GM19372 (cell line): ENCODE measurements around the gene IGLL1.

Experiments
- ATAC-seq: cut with Tn5 transposase; IDR thresholded peaks from one replicate; pipeline ENCODE4 v1.9.1; 2021; ENCODE audit warnings: mild to moderate bottlenecking, low read depth, moderate library complexity; ENCODE audit not compliant: unreplicated experiment

Gene IGLL1

DNA sequence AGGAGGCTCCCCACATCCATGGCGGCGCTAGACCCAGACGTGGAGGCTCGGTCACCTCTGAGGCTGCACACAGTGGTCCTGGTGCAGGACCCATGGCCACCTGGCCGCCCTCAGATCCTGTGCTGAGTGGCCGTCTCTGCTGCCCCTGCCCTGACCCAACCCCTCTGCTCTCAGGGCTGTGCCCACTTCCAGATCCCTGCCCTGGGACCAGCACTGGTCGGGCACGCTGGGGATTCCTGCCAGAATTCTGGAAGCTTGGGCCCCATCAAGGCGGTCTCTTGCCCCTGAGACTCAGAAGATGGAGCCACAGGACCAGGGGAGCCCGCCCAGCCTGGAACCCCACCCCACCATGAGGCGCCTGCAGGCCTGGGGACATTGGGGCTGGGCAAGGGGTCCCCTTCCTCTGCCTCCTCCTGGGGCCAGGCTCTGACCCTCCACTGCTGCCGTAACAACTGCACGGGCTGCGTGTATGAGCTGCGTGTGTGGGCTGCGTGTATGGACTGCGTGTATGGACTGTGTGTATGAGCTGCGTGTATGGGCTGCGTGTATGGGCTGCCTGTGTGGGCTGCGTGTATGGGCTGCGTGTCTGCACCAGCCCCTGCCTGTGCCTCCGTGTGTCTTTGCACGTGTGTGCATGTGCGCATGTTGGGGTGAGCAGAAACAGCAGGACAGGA lies 48.7 kb downstream of the IGLL1 start:
- ATAC-seq: no peak

DNA sequence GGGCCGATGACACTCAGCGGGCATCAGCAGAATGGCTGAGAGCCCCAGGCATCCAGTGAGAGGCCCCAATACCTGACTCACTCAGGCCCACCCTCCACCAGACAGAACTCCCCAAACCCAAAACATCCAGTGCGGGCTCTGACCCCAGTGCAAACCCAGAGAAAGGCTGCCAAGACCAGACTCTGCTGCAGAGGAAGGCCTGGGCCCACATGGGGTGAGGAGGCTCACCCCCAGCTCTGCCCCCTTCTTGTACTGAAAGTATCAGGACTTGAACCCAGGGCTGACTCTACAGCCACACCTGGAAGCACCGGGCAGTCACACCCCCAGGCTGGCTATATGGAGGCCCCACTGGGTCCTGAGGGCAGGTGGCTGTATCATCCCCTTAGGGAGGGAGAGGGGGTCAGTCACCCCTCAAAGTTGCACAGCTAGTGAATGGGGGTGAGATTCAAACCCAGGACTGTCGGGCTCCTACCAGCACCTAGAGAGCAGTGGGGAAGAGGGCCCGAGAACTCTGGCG lies 49.3 kb downstream of the IGLL1 start:
- no peak for ATAC-seq

DNA sequence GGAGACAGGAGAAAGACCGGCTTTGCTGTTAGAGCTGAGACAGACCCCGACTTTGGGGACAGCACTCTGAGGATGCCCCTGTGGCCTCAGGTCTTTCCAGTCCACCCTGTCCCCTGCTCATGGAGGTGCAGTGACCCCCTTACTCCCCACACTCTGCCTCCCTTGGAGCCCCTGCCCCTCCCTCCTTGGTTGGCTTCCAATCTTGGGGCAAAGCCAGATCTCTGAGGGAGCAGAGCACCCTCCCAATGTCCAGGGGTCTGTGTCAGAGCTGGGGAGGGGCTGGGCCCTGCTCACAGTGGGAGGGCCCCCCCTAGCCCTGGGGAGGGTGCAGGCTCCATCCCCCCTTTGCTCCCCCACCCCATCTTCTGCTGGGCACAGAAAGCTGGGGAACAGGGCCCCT lies 50.0 kb downstream of the IGLL1 start:
- no peak for ATAC-seq

DNA sequence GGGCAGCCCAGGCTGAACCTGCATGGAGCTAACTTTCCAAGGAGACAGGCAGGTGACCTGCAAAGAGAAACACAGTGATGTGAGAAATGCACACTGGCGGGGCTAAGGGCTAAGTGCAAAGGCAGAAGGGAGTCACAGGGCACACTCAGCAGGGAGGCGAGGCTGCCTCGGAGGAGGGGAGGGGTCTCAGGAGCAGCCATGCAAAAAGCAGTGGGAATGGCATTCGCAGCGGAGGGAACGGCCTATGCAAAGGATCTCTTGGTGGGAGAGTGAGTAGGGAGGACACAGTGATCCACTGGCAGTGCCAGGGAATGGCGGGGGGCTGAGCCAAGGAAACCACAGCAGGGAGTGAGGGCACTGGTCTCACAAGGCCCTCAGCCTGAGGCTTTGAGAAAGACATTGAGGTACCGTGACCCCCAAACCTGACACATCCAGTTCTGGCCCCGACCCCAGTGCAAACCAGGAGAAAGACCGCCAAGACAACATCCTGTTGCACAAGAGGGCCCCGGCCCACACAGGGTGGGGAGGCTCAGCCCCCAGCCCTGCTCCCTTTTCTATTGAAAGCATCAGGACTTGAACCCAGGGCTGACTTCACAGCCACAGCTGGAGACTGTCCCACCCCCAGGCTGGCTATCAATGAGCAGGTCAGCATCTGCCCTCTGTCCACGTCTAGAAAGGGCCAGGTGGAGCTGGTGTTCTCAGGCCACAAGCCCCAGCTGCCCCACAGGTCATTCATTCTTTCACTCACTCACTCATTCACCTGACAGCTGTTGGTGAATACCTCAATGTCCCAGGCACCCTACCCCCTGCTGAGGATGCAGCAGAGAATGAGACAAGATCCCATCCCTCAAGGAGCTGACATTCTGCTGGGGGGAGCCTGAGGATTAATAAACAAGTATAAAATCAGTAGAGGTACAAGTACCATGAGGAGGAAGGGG lies 50.7 kb downstream of the IGLL1 start:
- no peak for ATAC-seq

DNA sequence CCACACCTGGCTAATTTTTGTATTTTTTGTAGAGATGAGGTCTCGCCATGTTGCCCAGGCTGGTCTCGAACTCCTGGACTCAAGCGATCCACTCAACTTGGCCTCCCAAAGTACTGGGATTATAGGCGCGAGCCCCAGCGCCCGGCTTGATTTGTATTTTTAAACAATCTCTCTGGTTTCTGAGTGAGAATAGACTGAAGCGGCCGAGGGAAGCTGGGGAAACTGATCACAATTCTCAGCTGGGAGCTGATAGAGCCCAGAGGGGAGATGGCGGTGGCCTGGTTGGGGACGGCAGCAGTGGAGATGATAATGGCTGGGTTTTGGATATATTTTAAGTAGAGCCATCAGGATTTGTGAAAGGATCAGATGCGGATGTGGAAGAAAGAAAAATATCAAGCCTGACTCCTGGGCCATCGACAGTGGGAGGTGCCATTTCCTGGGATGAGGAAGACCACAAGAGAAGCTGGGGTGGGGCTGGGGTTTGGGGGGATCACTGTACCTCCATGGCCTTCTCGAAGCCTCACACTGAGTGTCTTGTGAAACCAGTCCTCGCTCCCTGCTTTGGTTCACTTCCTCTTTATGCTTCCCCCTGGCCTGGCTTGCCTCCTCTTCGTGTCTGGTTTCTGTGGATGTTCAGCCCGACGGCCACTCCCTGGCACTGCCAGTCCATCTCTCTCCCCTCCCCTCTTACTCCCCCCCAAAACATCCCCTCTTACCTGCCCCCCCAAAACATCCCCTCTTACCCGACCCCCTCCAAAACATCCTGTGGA lies 51.9 kb downstream of the IGLL1 start:
- no peak for ATAC-seq

DNA sequence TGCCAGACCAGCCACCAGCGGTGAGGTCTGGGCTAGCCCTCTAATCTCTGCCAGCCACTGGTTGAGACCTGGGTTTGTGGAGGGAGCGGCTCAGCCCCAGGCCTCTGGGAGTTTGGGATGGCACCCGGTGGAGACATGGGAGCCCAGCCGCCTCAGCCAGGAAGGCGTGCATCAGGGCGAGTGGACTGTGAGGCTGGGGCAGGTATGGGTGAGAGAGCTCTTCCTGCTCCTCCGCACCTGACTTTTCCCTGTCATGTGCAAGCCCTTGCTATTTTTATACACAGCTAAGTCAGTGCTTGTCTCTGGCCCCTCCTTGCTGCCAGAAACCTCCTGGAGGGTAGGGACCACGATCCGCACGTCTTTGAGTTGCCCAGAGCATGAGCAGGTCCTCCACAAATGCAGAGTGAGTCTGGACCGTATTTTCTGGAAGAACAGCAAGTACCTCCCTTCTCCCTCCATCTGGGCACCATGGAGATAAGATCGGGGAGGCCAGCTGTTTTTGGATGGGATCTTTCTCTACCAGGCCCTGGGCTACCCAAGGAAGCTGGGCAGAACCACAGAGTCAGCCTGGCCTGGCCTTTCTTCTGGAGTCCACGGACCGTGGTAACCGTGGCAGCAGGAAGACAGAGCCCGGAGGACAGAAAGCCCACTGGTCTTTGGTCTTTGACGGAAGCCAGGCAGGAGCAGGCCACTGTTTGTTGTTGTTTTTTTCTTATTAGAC lies 53.3 kb downstream of the IGLL1 start:
- ATAC-seq: no peak

DNA sequence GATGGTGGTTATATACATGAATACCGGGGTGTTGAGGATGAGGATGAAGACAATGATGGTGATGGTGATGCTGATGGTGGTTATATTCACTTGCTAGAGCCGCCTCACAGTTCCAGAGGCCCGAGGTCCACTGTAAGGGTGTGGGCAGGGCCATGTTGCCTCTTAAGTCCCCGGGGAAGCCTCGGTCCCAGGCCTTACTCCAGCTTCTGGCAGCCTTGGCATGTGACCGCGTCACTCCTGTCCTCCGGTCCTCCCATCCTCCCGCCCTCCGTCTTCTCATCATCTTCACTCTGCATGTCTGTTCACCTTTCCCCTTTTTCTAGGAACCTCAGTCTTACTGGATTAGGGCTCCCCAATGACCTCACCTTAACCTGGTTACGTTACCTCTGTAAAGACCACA lies 54.6 kb downstream of the IGLL1 start:
- ATAC-seq: no peak

DNA sequence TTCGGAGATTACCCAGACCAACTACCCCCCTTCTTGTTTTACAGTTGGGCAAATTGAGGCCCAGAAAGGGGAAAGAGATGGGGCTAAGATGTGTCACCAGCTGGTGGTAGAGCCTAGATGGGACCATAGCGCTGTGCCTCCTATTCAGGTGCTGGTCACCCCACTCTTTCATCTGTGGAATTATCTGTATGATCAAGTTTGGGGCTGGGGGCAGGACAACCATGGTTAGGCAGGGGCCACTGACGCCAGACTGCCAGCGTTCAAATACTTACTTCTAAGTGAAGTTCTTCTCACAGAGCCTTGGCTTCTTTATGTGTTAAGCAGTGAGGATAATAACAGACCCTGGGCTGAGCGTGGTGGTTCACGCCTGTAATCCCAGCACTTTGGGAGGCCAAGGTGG lies 55.9 kb downstream of the IGLL1 start:
- ATAC-seq: no peak

DNA sequence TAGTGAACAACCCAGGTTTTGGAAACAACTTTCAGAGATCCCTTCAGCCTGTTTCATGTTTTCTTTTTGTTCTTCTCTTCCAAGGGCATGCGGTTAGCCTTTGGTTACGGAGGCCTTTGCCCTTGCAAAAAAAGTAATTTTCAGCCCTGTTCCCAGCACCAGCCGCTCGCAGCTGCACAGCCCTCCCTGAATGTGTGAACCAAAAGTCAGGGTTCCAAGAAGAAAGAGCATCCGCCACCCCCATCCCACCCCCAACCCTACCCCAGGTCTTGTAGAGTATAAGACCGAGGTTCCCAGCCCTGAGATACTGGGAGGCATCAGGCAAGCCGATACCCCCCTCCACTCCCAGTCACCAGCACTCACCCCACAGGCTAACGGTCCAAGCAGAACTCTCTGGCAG lies 56.4 kb downstream of the IGLL1 start:
- ATAC-seq: no peak
